ENCODE results near the gene B3GAT2.

DNA sequence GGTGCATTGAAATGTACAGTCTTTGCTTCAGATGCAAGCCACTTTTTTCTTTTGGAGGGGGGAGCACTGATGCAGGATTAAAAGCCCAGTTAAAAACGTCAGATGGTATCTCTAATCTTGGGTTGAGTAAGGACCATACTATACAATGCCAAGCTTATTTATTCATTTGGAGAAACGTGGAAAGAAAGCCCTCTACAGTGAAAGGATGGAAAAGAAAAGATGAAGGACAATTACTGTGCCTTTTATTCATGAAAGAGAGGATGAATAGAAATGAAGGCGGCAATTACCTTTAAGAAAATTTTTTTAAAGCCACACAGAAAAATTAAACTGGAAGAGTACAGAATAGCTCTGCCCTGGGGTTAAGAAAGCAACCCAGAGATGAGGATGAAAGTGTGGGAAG, 2.7 kb downstream of the B3GAT2 start:
- TF ChIP-seq, protein P1, sequence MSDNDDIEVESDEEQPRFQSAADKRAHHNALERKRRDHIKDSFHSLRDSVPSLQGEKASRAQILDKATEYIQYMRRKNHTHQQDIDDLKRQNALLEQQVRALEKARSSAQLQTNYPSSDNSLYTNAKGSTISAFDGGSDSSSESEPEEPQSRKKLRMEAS (IDR thresholded peaks at IDR 0.05; ENCODE audit: low read depth), result no peak
- TF ChIP-seq GABPA (IDR thresholded peaks at IDR 0.05; ENCODE audit: low read depth), result no peak
- TF ChIP-seq, protein P2, sequence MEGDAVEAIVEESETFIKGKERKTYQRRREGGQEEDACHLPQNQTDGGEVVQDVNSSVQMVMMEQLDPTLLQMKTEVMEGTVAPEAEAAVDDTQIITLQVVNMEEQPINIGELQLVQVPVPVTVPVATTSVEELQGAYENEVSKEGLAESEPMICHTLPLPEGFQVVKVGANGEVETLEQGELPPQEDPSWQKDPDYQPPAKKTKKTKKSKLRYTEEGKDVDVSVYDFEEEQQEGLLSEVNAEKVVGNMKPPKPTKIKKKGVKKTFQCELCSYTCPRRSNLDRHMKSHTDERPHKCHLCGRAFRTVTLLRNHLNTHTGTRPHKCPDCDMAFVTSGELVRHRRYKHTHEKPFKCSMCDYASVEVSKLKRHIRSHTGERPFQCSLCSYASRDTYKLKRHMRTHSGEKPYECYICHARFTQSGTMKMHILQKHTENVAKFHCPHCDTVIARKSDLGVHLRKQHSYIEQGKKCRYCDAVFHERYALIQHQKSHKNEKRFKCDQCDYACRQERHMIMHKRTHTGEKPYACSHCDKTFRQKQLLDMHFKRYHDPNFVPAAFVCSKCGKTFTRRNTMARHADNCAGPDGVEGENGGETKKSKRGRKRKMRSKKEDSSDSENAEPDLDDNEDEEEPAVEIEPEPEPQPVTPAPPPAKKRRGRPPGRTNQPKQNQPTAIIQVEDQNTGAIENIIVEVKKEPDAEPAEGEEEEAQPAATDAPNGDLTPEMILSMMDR (IDR thresholded peaks at IDR 0.05), result no peak

All from SK-N-SH (cell line).